Measurements from ENCODE around the gene OVOL1.

The OVOL1 gene

GRCh38 chr11:65793144-65793581 is 6.3 kb downstream of the OVOL1 start:
- no peak for DNase-seq

GRCh38 chr11:65793625-65794400 is 7.0 kb downstream of the OVOL1 start:
- DNase-seq = no peak

- no peak for DNase-seq
These were observed 8.0 kb downstream of the OVOL1 start for GRCh38 chr11:65794570-65795510.

GRCh38 chr11:65796726-65797601 is 10.1 kb downstream of the OVOL1 start:
- DNase-seq = no peak

GRCh38 chr11:65797711-65798110 is 10.8 kb downstream of the OVOL1 start:
- no peak for DNase-seq

- no peak for DNase-seq
These were observed 12.0 kb downstream of the OVOL1 start for GRCh38 chr11:65798882-65799281.

GRCh38 chr11:65801153-65801987 is 14.5 kb downstream of the OVOL1 start:
- DNase-seq = no peak

- no peak for DNase-seq
These were observed 16.0 kb downstream of the OVOL1 start for GRCh38 chr11:65802841-65803240.

GRCh38 chr11:65803797-65804492 is 17.1 kb downstream of the OVOL1 start:
- DNase-seq = no peak

GRCh38 chr11:65806979-65807378 is 20.1 kb downstream of the OVOL1 start:
- DNase-seq = peak; percentile 66

GRCh38 chr11:65808744-65809341 is 22.0 kb downstream of the OVOL1 start:
- DNase-seq = no peak

- no peak for DNase-seq
These were observed 22.6 kb downstream of the OVOL1 start for GRCh38 chr11:65809496-65809895.

- DNase-seq = peak; percentile 42
These were observed 23.4 kb downstream of the OVOL1 start for GRCh38 chr11:65810046-65810868.

- no peak for DNase-seq
These were observed 25.1 kb downstream of the OVOL1 start for GRCh38 chr11:65811764-65812475.

- no peak for DNase-seq
These were observed 27.5 kb downstream of the OVOL1 start for GRCh38 chr11:65814131-65814985.

GRCh38 chr11:65814986-65815565 is 28.2 kb downstream of the OVOL1 start:
- no peak for DNase-seq

- no peak for DNase-seq
These were observed 29.8 kb downstream of the OVOL1 start for GRCh38 chr11:65816696-65817095.

Data from hematopoietic multipotent progenitor cell treated with erythropoietin and hydrocortisone succinate and interleukin-3 and kit ligand, for 4 days (in vitro differentiated cells).